RWPE1 (cell line): Measurements from ENCODE around the gene ZFYVE28.

Experiments
- CTCF ChIA-PET: fragments of 350-600 bp; sonication (Branson Sonifier 250); formaldehyde crosslinking; extraction: SDS; loops from one replicate; lab custom pipeline; 2021; lab: Yijun Ruan, JAX
- POLR2A ChIA-PET: fragments of 400-600 bp; formaldehyde crosslinking; extraction: SDS; loops from one replicate; lab custom pipeline; 2020; ENCODE audit warnings: antibody characterized with exemption; ENCODE audit not compliant: low non-redundant PET; lab: Yijun Ruan, JAX
- DNase-seq: peaks from one replicate; pipeline ENCODE4 v3.0.0; 2012; ENCODE audit warnings: low spot score
- H3K27ac ChIP-seq: fragments of 450-650 bp; 2 replicates; pipeline ENCODE4 v1.5.1; 2017
- TF ChIP-seq, protein P1 (sequence below): fragments of 450-650 bp; conservative IDR thresholded peaks from 2 replicates; pipeline ENCODE4 v1.5.1; 2017; ENCODE audit warnings: low read depth, mild to moderate bottlenecking

Gene ZFYVE28

DNA sequence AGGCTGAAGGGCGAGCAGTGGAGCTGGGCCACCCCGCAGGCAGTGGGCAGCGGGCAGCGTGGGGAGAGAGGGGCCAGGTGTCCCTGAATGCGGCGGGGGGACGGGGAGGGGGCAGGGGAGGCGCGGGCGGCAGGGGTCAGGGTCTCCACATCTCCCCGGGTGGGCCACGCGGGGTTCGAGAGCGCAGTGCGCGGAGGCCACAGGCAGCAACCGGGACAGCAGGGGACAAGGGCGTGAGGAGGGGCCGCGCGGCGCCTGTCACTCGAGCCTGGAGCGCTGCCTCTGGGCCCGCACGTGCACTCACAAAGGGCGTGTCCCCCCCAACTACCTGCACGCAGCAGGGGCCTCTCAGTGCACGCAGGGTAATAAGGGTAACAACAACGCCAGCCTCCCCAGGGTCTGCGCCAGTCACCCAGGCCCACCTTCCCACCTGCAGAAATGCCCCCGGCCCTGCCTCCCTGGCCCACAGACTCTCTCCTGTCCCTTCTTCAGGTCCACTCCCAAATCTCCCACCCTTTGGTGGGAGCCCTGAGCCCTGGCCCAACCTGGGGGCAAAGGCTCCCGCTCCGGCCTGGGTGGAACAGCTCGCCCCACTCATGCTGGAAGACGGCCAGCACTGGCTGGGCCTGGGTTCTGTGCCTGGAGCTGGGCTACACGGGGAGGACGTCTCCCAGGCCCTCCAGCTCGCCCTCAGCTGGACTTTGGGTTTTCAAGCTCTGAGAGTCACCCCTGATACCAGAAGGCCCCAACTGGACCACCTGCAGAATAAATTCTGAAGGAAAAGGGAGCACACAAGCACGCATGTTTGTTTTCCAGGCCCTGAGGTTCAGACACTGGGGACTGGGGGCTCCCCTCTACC is 53.2 kb downstream of the ZFYVE28 start:
- ChIA-PET CTCF (interaction anchor here (0.6 kb wide), 1 partner anchor 151 kb away, joined by 3 read pairs; no protein-coding TSS in a partner anchor), POLR2A (no interaction called here)
- peak overlapping the region; percentile 56 for H3K27ac ChIP-seq
- TF ChIP-seq, protein P1, sequence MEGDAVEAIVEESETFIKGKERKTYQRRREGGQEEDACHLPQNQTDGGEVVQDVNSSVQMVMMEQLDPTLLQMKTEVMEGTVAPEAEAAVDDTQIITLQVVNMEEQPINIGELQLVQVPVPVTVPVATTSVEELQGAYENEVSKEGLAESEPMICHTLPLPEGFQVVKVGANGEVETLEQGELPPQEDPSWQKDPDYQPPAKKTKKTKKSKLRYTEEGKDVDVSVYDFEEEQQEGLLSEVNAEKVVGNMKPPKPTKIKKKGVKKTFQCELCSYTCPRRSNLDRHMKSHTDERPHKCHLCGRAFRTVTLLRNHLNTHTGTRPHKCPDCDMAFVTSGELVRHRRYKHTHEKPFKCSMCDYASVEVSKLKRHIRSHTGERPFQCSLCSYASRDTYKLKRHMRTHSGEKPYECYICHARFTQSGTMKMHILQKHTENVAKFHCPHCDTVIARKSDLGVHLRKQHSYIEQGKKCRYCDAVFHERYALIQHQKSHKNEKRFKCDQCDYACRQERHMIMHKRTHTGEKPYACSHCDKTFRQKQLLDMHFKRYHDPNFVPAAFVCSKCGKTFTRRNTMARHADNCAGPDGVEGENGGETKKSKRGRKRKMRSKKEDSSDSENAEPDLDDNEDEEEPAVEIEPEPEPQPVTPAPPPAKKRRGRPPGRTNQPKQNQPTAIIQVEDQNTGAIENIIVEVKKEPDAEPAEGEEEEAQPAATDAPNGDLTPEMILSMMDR: no peak
- DNase-seq: no peak

- DNase-seq: peak; percentile 50
- CTCF ChIA-PET: interaction anchor here (0.6 kb wide), 1 partner anchor 48 kb away, joined by 4 read pairs; no protein-coding TSS in a partner anchor
- POLR2A ChIA-PET: no interaction called here
- peak overlapping the region; percentile 56 for H3K27ac ChIP-seq
- TF ChIP-seq, protein P1: no peak
These were observed 53.8 kb downstream of the ZFYVE28 start for GRCh38 chr4:2364654-2365053.

DNA sequence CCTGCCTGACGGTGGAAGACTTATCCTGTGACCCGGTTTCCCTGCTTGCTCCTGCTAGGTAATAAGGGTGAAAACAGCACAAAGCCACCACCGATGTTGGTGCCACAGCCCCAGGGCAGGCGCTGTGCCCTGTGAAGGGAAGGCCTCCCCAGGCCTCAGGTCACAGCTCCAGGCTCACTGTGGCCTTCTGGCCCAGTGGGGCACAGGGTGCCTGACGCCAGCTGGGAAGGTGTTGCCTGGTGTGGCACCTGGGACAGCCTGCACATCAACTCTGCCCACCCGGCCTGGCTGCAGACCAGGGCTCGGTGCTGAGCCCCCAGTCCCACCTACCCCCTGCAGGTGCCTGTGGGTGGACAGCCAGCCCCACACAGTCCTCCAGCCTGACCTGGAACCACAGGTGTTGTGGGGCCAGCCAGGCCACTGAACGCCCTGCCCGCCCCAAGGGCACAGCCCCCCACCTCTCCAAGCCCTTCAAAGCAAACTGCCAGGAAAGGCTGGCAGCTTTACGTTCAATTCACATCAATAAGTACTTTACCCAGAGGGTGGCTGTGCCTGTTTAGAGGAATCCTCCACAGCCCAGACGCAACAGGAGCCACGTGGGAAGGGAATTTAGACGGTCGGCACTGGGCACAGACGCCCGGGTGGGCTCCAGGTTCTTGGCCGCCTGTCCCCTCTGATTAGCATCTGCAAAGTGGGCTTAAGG is 54.3 kb downstream of the ZFYVE28 start:
- no peak for DNase-seq
- peak overlapping the region; percentile 56 for H3K27ac ChIP-seq
- CTCF ChIA-PET: interaction anchor here (0.6 kb wide), 1 partner anchor 49 kb away, joined by 4 read pairs; no protein-coding TSS in a partner anchor
- POLR2A ChIA-PET: no interaction called here
- TF ChIP-seq, protein P1: no peak

GRCh38 chr4:2363056-2363721 is 55.3 kb downstream of the ZFYVE28 start:
- ChIA-PET CTCF (no interaction called here), POLR2A (no interaction called here)
- TF ChIP-seq, protein P1: no peak
- no peak for DNase-seq
- peak overlapping the region; percentile 56; the same call in 1 of the 2 replicates for H3K27ac ChIP-seq

- POLR2A ChIA-PET: no interaction called here
- CTCF ChIA-PET: no interaction called here
- TF ChIP-seq, protein P1: no peak
- H3K27ac ChIP-seq: no peak overlapping the region
- no peak for DNase-seq
These were observed 56.0 kb downstream of the ZFYVE28 start for GRCh38 chr4:2362266-2363055.
